Activated CD4-positive, alpha-beta T cell treated with anti-CD3 and anti-CD28 coated beads for 24 hours (primary cell): Measurements from ENCODE around the gene PTGR1.
"Not testable (repeated sequence)": the region's sequence is repeated elsewhere in the genome, so short reads cannot be mapped to it uniquely, and the experiment has no call there.

Experiments
- DNase-seq, 2 donors: peaks; one replicate each; pipeline ENCODE4 v3.0.0-alpha.2; 2020; ENCODE audit warnings: low read depth in 2 of 2

Gene PTGR1

GRCh38 chr9:111599092-111599954, at the start of gene PTGR1:
TSS of gene PTGR1 (minus strand) at chr9:111599647. CDS start at chr9:111597422, 2,225 bp downstream.
- DNase-seq = peak in 1 of 2 donors; percentile 16

GRCh38 chr9:111649016-111649415, 49.6 kb upstream of the PTGR1 start:
- no peak for DNase-seq

GRCh38 chr9:111648066-111648465, 48.6 kb upstream of the PTGR1 start:
- DNase-seq = no peak

- no peak for DNase-seq
These were observed 47.0 kb upstream of the PTGR1 start for GRCh38 chr9:111646417-111646816.

- no peak for DNase-seq
These were observed 46.4 kb upstream of the PTGR1 start for GRCh38 chr9:111645806-111646205.

GRCh38 chr9:111644195-111644772, 44.8 kb upstream of the PTGR1 start:
- DNase-seq = no peak

GRCh38 chr9:111637421-111637950, 38.0 kb upstream of the PTGR1 start:
- no peak for DNase-seq

- no peak for DNase-seq
These were observed 35.4 kb upstream of the PTGR1 start for GRCh38 chr9:111634860-111635259.

- no peak for DNase-seq
These were observed 33.9 kb upstream of the PTGR1 start for GRCh38 chr9:111633389-111633736.

GRCh38 chr9:111632695-111633388, 33.4 kb upstream of the PTGR1 start:
- DNase-seq = no peak

GRCh38 chr9:111632060-111632459, 32.6 kb upstream of the PTGR1 start:
- no peak for DNase-seq

GRCh38 chr9:111631214-111631971, 31.9 kb upstream of the PTGR1 start, which contains the start of gene DNAJC25:
TSS of gene DNAJC25 (plus strand) at chr9:111631334. CDS start at chr9:111631408, 74 bp downstream.
- peak; percentile 90 for DNase-seq

- DNase-seq = no peak
These were observed 31.4 kb upstream of the PTGR1 start for GRCh38 chr9:111630964-111631213.

- DNase-seq = no peak
These were observed 30.9 kb upstream of the PTGR1 start for GRCh38 chr9:111630182-111630963.

GRCh38 chr9:111628411-111628810, 29.0 kb upstream of the PTGR1 start:
- no peak for DNase-seq

GRCh38 chr9:111627260-111627963, 28.0 kb upstream of the PTGR1 start:
- DNase-seq = no peak

GRCh38 chr9:111622626-111623025, 23.2 kb upstream of the PTGR1 start:
- no peak for DNase-seq

GRCh38 chr9:111621895-111622480, 22.5 kb upstream of the PTGR1 start:
- no peak for DNase-seq

GRCh38 chr9:111617349-111617748, 17.9 kb upstream of the PTGR1 start:
- DNase-seq = not testable (repeated sequence)

GRCh38 chr9:111615928-111616327, 16.5 kb upstream of the PTGR1 start:
- DNase-seq = no peak
